Stimulated activated CD8-positive, alpha-beta memory T cell treated with anti-CD3 and anti-CD28 coated beads, Interleukin-2, amount 100 ng/mL, for 48 hours (primary cell): Measurements from ENCODE around the gene USP10.

ENCODE experiments used
- DNase-seq, 2 donors: peaks; one replicate each; pipeline ENCODE4 v3.0.0-alpha.2; 2020; ENCODE audit warnings: low read depth in 2 of 2

USP10 gene, protein sequence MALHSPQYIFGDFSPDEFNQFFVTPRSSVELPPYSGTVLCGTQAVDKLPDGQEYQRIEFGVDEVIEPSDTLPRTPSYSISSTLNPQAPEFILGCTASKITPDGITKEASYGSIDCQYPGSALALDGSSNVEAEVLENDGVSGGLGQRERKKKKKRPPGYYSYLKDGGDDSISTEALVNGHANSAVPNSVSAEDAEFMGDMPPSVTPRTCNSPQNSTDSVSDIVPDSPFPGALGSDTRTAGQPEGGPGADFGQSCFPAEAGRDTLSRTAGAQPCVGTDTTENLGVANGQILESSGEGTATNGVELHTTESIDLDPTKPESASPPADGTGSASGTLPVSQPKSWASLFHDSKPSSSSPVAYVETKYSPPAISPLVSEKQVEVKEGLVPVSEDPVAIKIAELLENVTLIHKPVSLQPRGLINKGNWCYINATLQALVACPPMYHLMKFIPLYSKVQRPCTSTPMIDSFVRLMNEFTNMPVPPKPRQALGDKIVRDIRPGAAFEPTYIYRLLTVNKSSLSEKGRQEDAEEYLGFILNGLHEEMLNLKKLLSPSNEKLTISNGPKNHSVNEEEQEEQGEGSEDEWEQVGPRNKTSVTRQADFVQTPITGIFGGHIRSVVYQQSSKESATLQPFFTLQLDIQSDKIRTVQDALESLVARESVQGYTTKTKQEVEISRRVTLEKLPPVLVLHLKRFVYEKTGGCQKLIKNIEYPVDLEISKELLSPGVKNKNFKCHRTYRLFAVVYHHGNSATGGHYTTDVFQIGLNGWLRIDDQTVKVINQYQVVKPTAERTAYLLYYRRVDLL

DNA sequence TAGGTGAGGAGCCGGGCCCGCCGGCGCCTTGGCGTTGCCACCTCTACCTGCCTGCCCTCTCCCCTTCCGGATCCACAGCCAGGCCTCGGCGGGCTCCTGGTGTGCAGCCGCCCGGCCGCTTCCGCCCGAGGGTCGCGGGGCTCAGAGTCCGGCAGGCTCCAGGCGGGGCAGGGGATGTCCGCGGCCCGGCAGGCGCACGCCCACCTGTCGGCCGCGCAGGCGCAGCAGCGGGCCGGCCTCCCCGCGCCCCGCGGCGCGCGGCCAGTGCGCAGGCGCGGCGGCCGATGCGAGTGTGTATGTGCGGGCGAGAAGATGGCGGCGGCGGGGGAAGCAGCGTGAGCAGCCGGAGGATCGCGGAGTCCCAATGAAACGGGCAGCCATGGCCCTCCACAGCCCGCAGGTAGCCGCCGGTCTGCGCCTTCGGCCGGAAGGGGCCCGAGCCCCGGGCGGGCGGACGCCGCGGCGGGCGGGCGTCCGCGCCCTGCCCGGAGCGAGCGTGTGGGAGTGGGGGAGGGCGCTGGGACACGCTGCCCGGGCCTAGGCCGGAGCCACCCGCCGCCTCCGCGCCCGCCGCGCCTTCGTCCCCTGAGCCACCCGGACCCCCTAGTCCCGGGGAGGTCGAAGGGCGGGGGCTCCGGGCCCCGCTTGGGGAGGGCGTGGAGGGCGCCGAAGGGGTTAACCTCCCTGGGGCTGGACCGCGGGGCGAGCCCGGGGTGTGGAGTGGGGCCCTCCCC lies at the start of gene USP10:
TSS of gene USP10 (plus strand) at position 289 of the 734 bp plus-strand sequence. CDS start at position 380, 91 bp downstream.
- DNase-seq, result peak; percentile 71 to 79

GRCh38 chr16:84650062-84650991 lies 49.5 kb upstream of the USP10 start:
- no peak for DNase-seq

- DNase-seq, result no peak
Observed at GRCh38 chr16:84652566-84652965, 47.2 kb upstream of the USP10 start.

- no peak for DNase-seq
Observed at GRCh38 chr16:84654238-84654637, 45.6 kb upstream of the USP10 start.

DNA sequence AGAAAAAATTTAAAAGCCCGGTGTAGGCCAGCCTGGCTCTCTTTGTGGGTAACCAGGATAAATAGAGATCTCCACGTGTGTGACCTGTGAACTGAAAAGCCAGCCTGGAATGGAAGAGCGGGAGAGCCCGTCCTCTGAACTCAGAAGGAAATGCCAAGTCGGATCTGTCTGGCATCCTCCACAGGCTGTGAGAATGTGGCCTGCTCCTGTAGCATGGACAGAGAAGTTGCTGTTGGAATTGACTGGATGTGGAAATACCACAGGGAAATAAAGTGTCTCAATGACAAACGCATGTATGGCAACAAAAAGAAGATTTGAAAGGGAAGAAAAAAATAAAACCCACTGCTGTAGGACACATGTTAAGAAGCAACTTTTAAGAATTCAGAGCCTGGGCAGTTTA lies 44.8 kb upstream of the USP10 start:
- DNase-seq, result no peak

DNA sequence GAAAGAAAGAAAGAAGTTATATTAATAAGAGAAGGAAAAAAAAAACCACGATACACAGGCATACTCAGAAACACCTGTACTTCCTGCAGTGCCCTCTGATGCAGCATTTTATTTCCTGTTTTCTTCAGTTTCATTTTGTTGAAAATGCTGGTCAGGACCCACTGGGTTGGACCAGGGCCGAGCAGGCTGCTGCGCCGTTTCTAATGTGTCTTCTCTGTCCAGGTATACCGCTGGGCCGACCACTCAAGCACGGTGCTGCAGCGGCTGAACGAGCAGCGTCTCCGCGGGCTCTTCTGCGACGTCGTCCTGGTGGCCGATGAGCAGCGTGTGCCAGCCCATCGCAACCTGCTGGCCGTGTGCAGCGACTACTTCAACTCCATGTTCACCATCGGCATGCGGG lies 43.2 kb upstream of the USP10 start:
- DNase-seq, result no peak

DNA sequence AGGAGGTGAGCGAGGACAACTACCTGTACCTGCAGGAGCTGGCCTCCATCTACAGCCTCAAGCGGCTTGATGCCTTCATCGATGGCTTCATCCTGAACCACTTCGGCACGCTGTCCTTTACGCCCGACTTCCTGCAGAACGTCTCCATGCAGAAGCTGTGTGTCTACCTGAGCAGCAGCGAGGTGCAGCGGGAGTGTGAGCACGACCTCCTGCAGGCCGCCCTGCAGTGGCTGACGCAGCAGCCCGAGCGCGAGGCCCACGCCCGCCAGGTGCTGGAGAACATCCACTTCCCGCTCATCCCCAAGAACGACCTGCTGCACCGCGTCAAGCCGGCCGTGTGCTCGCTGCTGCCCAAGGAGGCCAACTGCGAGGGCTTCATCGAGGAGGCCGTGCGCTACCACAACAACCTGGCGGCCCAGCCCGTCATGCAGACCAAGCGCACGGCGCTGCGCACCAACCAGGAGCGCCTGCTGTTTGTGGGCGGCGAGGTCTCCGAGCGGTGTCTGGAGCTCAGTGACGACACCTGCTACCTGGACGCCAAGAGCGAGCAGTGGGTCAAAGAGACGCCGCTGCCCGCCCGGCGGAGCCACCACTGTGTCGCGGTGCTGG lies 42.5 kb upstream of the USP10 start:
- DNase-seq, result no peak

GRCh38 chr16:84658690-84659089 lies 41.1 kb upstream of the USP10 start:
- no peak for DNase-seq

DNA sequence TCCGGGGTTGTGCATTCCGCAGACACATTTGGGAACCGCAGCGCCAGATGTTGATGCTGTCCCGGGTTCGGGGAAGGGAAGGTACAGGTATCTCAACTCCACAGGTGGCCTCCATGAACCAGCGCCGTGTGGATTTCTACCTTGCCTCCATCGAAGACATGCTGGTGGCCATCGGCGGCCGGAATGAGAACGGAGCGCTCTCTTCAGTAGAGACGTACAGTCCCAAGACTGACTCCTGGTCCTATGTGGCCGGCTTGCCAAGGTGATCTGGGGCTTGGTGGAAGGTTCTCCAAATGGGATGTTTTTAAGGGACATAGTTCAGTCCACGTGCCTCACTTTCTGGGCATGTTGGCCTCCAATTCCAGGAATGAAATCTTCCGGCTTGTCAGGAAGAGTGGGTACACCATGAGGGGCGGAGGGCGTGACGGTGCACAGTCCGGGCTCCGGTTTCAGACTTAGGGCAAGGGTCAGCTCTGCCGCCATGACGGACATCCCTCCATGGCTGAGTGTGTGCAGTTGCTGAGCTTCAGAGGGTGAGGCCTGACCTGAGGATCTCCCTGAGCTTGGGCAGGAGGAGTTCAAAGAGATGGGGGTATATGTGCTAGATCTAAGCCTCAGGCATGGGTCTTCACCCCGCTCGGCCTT lies 40.0 kb upstream of the USP10 start:
- no peak for DNase-seq

GRCh38 chr16:84660973-84661372 lies 38.8 kb upstream of the USP10 start:
- DNase-seq, result no peak

GRCh38 chr16:84661418-84662060 lies 38.3 kb upstream of the USP10 start:
- no peak for DNase-seq

DNA sequence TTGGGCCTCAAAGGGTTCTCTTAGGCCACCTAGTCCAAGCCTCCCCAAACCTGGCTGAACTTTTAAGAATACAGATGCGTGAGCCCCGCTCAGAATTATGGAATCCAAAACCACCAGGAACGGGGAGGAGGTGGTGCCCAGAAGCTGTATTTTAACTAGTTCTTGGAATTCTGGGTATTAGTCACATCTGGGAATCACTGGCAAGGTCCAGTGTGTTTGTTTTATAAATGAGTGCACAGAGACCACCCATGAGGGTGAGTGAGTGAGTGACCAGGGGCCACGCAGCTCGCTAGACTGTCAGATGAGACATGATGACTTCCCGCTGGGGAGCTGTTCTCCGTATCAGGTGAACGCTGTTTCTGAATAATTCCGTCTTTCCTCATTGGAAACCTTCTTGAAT lies 37.3 kb upstream of the USP10 start:
- no peak for DNase-seq

GRCh38 chr16:84663433-84664101 lies 36.2 kb upstream of the USP10 start:
- no peak for DNase-seq

DNA sequence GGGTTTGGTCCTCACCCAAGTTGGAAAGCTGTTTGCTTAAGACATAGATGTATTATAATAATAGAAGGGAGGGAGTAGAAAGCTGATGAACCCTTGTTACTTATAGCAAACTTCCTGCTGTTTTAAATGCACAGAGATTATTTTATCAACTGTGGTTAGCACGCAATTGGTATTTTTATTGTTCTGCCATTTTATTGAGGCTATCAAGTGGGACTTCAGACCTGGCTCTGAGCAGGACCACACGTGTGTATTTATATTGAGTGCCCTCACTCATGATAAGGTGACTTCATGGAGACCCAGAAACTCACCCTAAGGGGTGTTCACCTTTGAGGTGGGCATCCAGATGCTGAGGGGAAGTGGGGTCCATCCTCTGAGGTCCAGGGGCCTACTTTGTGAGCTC lies 34.4 kb upstream of the USP10 start:
- no peak for DNase-seq

DNA sequence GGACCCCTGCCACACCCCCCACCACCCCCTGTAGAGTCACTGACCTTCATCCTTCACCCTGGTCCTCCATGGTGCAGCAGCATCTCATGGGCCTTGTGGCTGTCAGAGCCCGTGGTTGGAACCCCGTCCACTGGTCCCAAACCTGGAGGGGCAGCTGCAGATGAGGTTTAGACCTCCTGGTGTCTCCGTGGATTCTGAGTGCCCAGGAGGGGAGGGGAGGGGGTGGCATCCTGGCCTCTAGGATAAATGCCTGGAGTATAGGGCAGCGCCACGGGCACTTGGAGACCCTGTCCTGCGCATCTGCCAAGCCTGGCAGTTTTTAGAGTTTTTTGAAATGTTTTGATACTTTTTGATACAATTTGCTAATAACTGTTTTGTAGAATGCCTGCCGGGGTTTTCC lies 34.0 kb upstream of the USP10 start:
- no peak for DNase-seq

GRCh38 chr16:84667600-84668309 lies 32.0 kb upstream of the USP10 start:
- DNase-seq, result no peak

DNA sequence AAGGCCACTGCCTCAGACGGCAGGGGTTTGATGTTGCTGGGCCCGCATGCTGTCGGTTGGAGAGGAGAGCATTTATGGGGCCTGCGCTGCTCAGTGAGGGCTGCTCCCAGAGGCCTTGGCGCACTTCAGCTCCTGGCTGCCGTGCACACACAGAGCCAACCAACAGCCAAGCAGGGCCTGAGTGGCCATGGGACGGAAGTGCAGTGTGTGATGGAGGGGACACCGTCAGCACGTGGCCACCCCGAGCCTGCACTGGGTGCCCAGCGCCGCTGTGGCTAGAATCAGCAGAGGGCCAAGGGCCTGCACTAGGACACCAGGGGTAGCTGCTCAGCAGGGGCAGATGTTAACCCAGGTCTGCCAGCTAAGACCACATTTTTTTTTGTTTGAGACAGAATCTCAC lies 29.7 kb upstream of the USP10 start:
- no peak for DNase-seq
